Heart right ventricle (tissue), 16 donors: ENCODE data around the gene CHRNG. TPM values are rescaled to one million over a fixed set of nuclear protein-coding genes. Genes with fewer than 3 reads are reported as not detected.
"Not testable (repeated sequence)": the region's sequence is repeated elsewhere in the genome, so short reads cannot be mapped to it uniquely, and the experiment has no call there.

ENCODE experiments used
- ATAC-seq, 8 donors: fragments of 200-7000 bp; cut with Tn5 transposase; one replicate each; pipeline ENCODE4 v1.9.1; 2020; ENCODE audit warnings: mild to moderate bottlenecking in 8 of 8, moderate library complexity in 8 of 8, moderate number of reproducible peaks in 1 of 8
- DNase-seq, 2 donors: peaks; one replicate each; pipeline ENCODE4 v3.0.0-alpha.2; 2020
- H3K27ac ChIP-seq, 10 donors: fragments of 200-600 bp; sonication (generic) in 2 of 10; one replicate each; pipeline versions ENCODE4 v1.5.0 to v1.8.0; 2020 to 2022; ENCODE audit warnings: mild to moderate bottlenecking in 3 of 10
- H3K27me3 ChIP-seq, 7 donors: fragments of 200-600 bp; one replicate each; pipeline ENCODE4 v1.8.0; 2021 to 2022; ENCODE audit warnings: mild to moderate bottlenecking in 2 of 7
- H3K36me3 ChIP-seq, 9 donors: fragments of 200-600 bp; sonication (generic) in 1 of 9; one replicate each; pipeline versions ENCODE4 v1.5.0 to v1.8.0; 2020 to 2022; ENCODE audit warnings: mild to moderate bottlenecking in 2 of 9
- H3K4me1 ChIP-seq, 9 donors: fragments of 200-600 bp; sonication (generic) in 1 of 9; one replicate each; pipeline versions ENCODE4 v1.5.0 to v1.8.0; 2020 to 2022; ENCODE audit warnings: mild to moderate bottlenecking in 4 of 9
- H3K4me3 ChIP-seq, 10 donors: fragments of 200-600 bp; sonication (generic) in 2 of 10; one replicate each; pipeline versions ENCODE4 v1.5.0 to v1.8.0; 2020 to 2022; ENCODE audit warnings: mild to moderate bottlenecking in 7 of 10, moderate library complexity in 2 of 10
- H3K9me3 ChIP-seq, 11 donors: fragments of 200-600 bp in 10 of 11; sonication (generic) in 2 of 11; one replicate each; pipeline versions ENCODE4 v1.5.0 to v1.8.0; 2013 to 2022; ENCODE audit warnings: mild to moderate bottlenecking in 2 of 11, control low read depth in 1 of 11, moderate library complexity in 1 of 11
- CTCF ChIP-seq, 9 donors: fragments of 200-600 bp; sonication (generic) in 2 of 9; IDR thresholded peaks; one replicate each; pipeline versions ENCODE4 v1.5.0 to v1.8.0; 2021 to 2022; ENCODE audit warnings: antibody characterized with exemption in 9 of 9, mild to moderate bottlenecking in 5 of 9, moderate library complexity in 1 of 9
- WGBS, 2 donors: extraction: QIAGEN DNeasy Blood & Tissue Kit; methylation state at CpG; one replicate each; pipeline ENCODE4 v1.1.7; 2013; ENCODE audit warnings: inconsistent platforms in 1 of 2; 5-methylcytosine and 5-hydroxymethylcytosine counted together
- intact Hi-C, 10 donors: fragments of 100-400 bp; cut with DNase I; formaldehyde crosslinking; loops; one replicate each; pipeline versions ENCODE4 v1.11.1 to v1.14.2; 2022
- polyA plus RNA-seq, 2 donors: library from polyadenylated mRNA; stranded (reverse); fragments of 200-250 nt; gene quantifications; one replicate each; pipeline ENCODE4 v1.2.3, GENCODE V29; 2013
- total RNA-seq, 10 donors: library from RNA; stranded (reverse); fragmentation: NEBNext Ultra II Directional in 3 of 10; extraction: Animal tissue kit (Norgen Biotek cat#: 25700) in 3 of 10; gene quantifications; one replicate each; pipeline versions ENCODE4 v1.2.1 to v1.2.4, GENCODE V29; 2021 to 2023
- donor health status: Arrhythmogenic right ventricular cardiomyopathy.
- donor health status: ischemic (EF 13 %, LVEDD 7.1; RV severe dilation, severe dysfunction).
- donor health status: healthy with polysubstance abuse.
- donor health status: DM: no; HTN: yes; CAD: no.
- donor health status: DM: no; HTN: no; CAD: no.
- donor health status: ischemic (EF 25% LVEDD 6.9; RV normal size, moderate dysfunction).
- donor health status: ischemic (EF 25% LVEDD 5.7; RV mildly dilated, moderate dysfunction).
- donor health status: healthy.
- donor health status: DM: yes; HTN: yes; CAD: no.
- donor health status: Ischemic cardiomyopathy.
- donor health status: ischemic (EF 35%, LVEDD 5.7; RV mildly dilated, moderate dysfunction).
- donor health status: nonischemic (EF 11% LVEDD 7.7; RV severe dilation, severe dysfunction).
- donor health status: DM: yes; HTN: yes; CAD: no.
- donor health status: PGD.
- donor health status: ischemic (EF 29% LVEDD 5.4; RV normal size, mild dysfunction).
- donor health status: nonischemic (EF 23%, LVEDD 6.1; RV moderate dilation, normal function).

CHRNG gene
- total and polyA plus RNA-seq, 12 donors, result not detected

GRCh38 chr2:232528746-232529460 lies 10.6 kb upstream of the CHRNG start:
- DNase-seq, result peak in 1 of 2 donors; percentile 2
- peaks cover 0 to 30% (median 23%) of the 10 kb centered on the region in 7 donors for H3K27me3 ChIP-seq
- no peaks in the 10 kb centered on the region for H3K9me3 ChIP-seq
- intact Hi-C loops, result loop anchor here in 6 of 10 donors (10.0 kb wide), 2 partner anchors 84 to 624 kb away; no protein-coding TSS in a partner anchor
- no peak overlapping the region for H3K27ac ChIP-seq
- H3K4me1 ChIP-seq, result peaks cover 0 to 20% (median 13%) of the 10 kb centered on the region in 9 donors
- H3K4me3 ChIP-seq, result no peak overlapping the region
- ATAC-seq, result no peak
- 76 to 82% methylated on average over 11 of the region's 11 CpGs for WGBS, 2 donors
- TF ChIP-seq CTCF (IDR thresholded peaks at IDR 0.05), result no peak
- H3K36me3 ChIP-seq, result no peaks in the 10 kb centered on the region

GRCh38 chr2:232529806-232530547 lies 9.5 kb upstream of the CHRNG start:
- intact Hi-C loops, result loop anchor here in 6 of 10 donors (10.0 kb wide), 2 partner anchors 85 to 625 kb away; no protein-coding TSS in a partner anchor
- WGBS, 2 donors, result 85 to 90% methylated on average over 17 of the region's 17 CpGs
- Histone ChIP-seq H3K4me3 (no peak overlapping the region), H3K27ac (no peak overlapping the region), H3K9me3 (no peaks in the 10 kb centered on the region), H3K4me1 (peaks cover 0 to 9% (median 7%) of the 10 kb centered on the region in 9 donors), H3K27me3 (peaks cover 0 to 19% (median 12%) of the 10 kb centered on the region in 7 donors), H3K36me3 (no peaks in the 10 kb centered on the region)
- DNase-seq (peak in 1 of 2 donors; percentile 3), ATAC-seq (no peak)
- no peak for TF ChIP-seq CTCF (IDR thresholded peaks at IDR 0.05)

GRCh38 chr2:232530626-232531260 lies 8.7 kb upstream of the CHRNG start:
- TF ChIP-seq CTCF (IDR thresholded peaks at IDR 0.05), result no peak
- Histone ChIP-seq H3K4me3 (no peak overlapping the region), H3K4me1 (peaks cover 0 to 1% (median 0%) of the 10 kb centered on the region in 9 donors), H3K36me3 (no peaks in the 10 kb centered on the region), H3K27ac (no peak overlapping the region), H3K27me3 (peaks cover 0 to 12% (median 4%) of the 10 kb centered on the region in 7 donors), H3K9me3 (peaks cover 0 to under 1% (median 0%) of the 10 kb centered on the region in 11 donors)
- ATAC-seq (no peak), DNase-seq (peak in 1 of 2 donors; percentile 1)
- 77 to 80% methylated on average over 9 of the region's 9 CpGs for WGBS, 2 donors
- intact Hi-C loops, result no loop called here

GRCh38 chr2:232532419-232532818 lies 7.1 kb upstream of the CHRNG start:
- 24 to 36% methylated on average over 9 of the region's 9 CpGs for WGBS, 2 donors
- no peak overlapping the region for H3K4me3 ChIP-seq
- ATAC-seq (peak; percentile 17 to 70 (median 60)), DNase-seq (peak; percentile 32 to 37)
- intact Hi-C loops, result no loop called here
- peaks cover 0 to 3% (median 0%) of the 10 kb centered on the region in 7 donors for H3K27me3 ChIP-seq
- no peaks in the 10 kb centered on the region for H3K36me3 ChIP-seq
- H3K9me3 ChIP-seq, result peaks cover 0 to 9% (median 4%) of the 10 kb centered on the region in 11 donors
- no peak overlapping the region for H3K27ac ChIP-seq
- H3K4me1 ChIP-seq, result peaks cover 0 to 6% (median 0%) of the 10 kb centered on the region in 9 donors
- no peak for TF ChIP-seq CTCF (IDR thresholded peaks at IDR 0.05)

GRCh38 chr2:232532821-232533220 lies 6.7 kb upstream of the CHRNG start:
- H3K36me3 ChIP-seq, H3K27ac ChIP-seq, H3K4me1 ChIP-seq, intact Hi-C loops, H3K4me3 ChIP-seq, H3K9me3 ChIP-seq, H3K27me3 ChIP-seq, DNase-seq: not testable (repeated sequence)
- 77 to 79% methylated on average over 7 of the region's 7 CpGs for WGBS, 2 donors
- ATAC-seq, result peak in 1 of 8 donors; percentile 3
